Subcutaneous abdominal adipose tissue (tissue), 5 donors: ENCODE measurements around the gene RNU6-7.

Experiments used
- H3K27ac ChIP-seq: one replicate; pipeline ENCODE4 v1.7.0; 2013; ENCODE audit warnings: low read depth, mild to moderate bottlenecking, inconsistent platforms, low read length, moderate library complexity
- H3K27me3 ChIP-seq, 5 donors: one replicate each; pipeline ENCODE4 v1.7.0; 2013; ENCODE audit warnings: low read length in 5 of 5, inconsistent platforms in 1 of 5; ENCODE audit not compliant: control insufficient read depth in 5 of 5, insufficient read depth in 4 of 5
- H3K36me3 ChIP-seq, 5 donors: one replicate each; pipeline ENCODE4 v1.7.0; 2013; ENCODE audit warnings: low read length in 5 of 5; ENCODE audit not compliant: control insufficient read depth in 5 of 5, insufficient read depth in 5 of 5
- H3K4me1 ChIP-seq, 5 donors: one replicate each; pipeline ENCODE4 v1.7.0; 2013; ENCODE audit warnings: low read length in 5 of 5, mild to moderate bottlenecking in 3 of 5, moderate library complexity in 1 of 5; ENCODE audit not compliant: control insufficient read depth in 5 of 5, insufficient read depth in 5 of 5
- H3K4me3 ChIP-seq, 5 donors: one replicate each; pipeline ENCODE4 v1.7.0; 2013; ENCODE audit warnings: low read length in 5 of 5, low read depth in 1 of 5
- H3K9ac ChIP-seq, 5 donors: one replicate each; pipeline ENCODE4 v1.7.0; 2013; ENCODE audit warnings: low read length in 5 of 5, mild to moderate bottlenecking in 4 of 5, moderate library complexity in 3 of 5
- H3K9me3 ChIP-seq, 5 donors: one replicate each; pipeline ENCODE4 v1.7.0; 2013; ENCODE audit warnings: low read length in 5 of 5; ENCODE audit not compliant: control insufficient read depth in 5 of 5
- donor health status: healthy.
- donor health status: healthy.
- donor health status: healthy.
- donor health status: healthy.
- donor health status: healthy.

Gene RNU6-7

GRCh38 chr14:32203928-32204357 is 2.1 kb downstream of the RNU6-7 start:
- peak overlapping the region; percentile 11 to 90 (median 84) for H3K9ac ChIP-seq
- H3K27ac ChIP-seq = no peak overlapping the region
- no peaks in the 10 kb centered on the region for H3K9me3 ChIP-seq
- H3K4me1 ChIP-seq = peaks cover 3 to 38% (median 33%) of the 10 kb centered on the region in 5 donors
- H3K36me3 ChIP-seq = no peaks in the 10 kb centered on the region
- H3K27me3 ChIP-seq = no peaks in the 10 kb centered on the region
- H3K4me3 ChIP-seq = peak overlapping the region; percentile 77 to 98 (median 96)

GRCh38 chr14:32205554-32205953 is 3.7 kb downstream of the RNU6-7 start:
- Histone ChIP-seq H3K27ac (no peak overlapping the region), H3K9ac (no peak overlapping the region), H3K4me1 (peaks cover 3 to 38% (median 33%) of the 10 kb centered on the region in 5 donors), H3K27me3 (no peaks in the 10 kb centered on the region), H3K9me3 (no peaks in the 10 kb centered on the region), H3K4me3 (no peak overlapping the region), H3K36me3 (no peaks in the 10 kb centered on the region)

GRCh38 chr14:32205984-32206383 is 4.1 kb downstream of the RNU6-7 start:
- H3K27ac ChIP-seq = no peak overlapping the region

GRCh38 chr14:32206552-32206951 is 4.7 kb downstream of the RNU6-7 start:
- H3K27me3 ChIP-seq = no peaks in the 10 kb centered on the region
- H3K27ac ChIP-seq = no peak overlapping the region
- H3K9ac ChIP-seq = no peak overlapping the region

More at GRCh38 chr14:32205984-32206383, 4.1 kb downstream of the RNU6-7 start:
- Histone ChIP-seq H3K36me3 (no peaks in the 10 kb centered on the region), H3K4me3 (no peak overlapping the region), H3K9me3 (no peaks in the 10 kb centered on the region), H3K27me3 (no peaks in the 10 kb centered on the region), H3K9ac (no peak overlapping the region), H3K4me1 (peaks cover 3 to 33% (median 30%) of the 10 kb centered on the region in 5 donors)

GRCh38 chr14:32208490-32208889 is 6.6 kb downstream of the RNU6-7 start:
- H3K27ac ChIP-seq = no peak overlapping the region
- H3K4me3 ChIP-seq = no peak overlapping the region
- H3K36me3 ChIP-seq = no peaks in the 10 kb centered on the region
- H3K9ac ChIP-seq = no peak overlapping the region
- H3K27me3 ChIP-seq = no peaks in the 10 kb centered on the region
- H3K9me3 ChIP-seq = no peaks in the 10 kb centered on the region
- peaks cover 3 to 8% (median 7%) of the 10 kb centered on the region in 5 donors for H3K4me1 ChIP-seq

More at GRCh38 chr14:32206552-32206951, 4.7 kb downstream of the RNU6-7 start:
- no peaks in the 10 kb centered on the region for H3K36me3 ChIP-seq
- peaks cover 3 to 28% (median 25%) of the 10 kb centered on the region in 5 donors for H3K4me1 ChIP-seq
- H3K4me3 ChIP-seq = no peak overlapping the region
- H3K9me3 ChIP-seq = no peaks in the 10 kb centered on the region

GRCh38 chr14:32209471-32209870 is 7.6 kb downstream of the RNU6-7 start:
- Histone ChIP-seq H3K4me1 (no peaks in the 10 kb centered on the region), H3K27ac (no peak overlapping the region), H3K4me3 (no peak overlapping the region), H3K9ac (no peak overlapping the region), H3K36me3 (no peaks in the 10 kb centered on the region), H3K9me3 (no peaks in the 10 kb centered on the region), H3K27me3 (no peaks in the 10 kb centered on the region)

GRCh38 chr14:32211068-32211404 is 9.2 kb downstream of the RNU6-7 start:
- no peak overlapping the region for H3K4me3 ChIP-seq
- no peaks in the 10 kb centered on the region for H3K9me3 ChIP-seq
- H3K27ac ChIP-seq = no peak overlapping the region
- no peaks in the 10 kb centered on the region for H3K36me3 ChIP-seq
- H3K27me3 ChIP-seq = no peaks in the 10 kb centered on the region
- no peak overlapping the region for H3K9ac ChIP-seq
- H3K4me1 ChIP-seq = no peaks in the 10 kb centered on the region

GRCh38 chr14:32212833-32213232 is 11.0 kb downstream of the RNU6-7 start:
- H3K27me3 ChIP-seq = no peaks in the 10 kb centered on the region
- H3K36me3 ChIP-seq = no peaks in the 10 kb centered on the region
- H3K9me3 ChIP-seq = no peaks in the 10 kb centered on the region
- no peaks in the 10 kb centered on the region for H3K4me1 ChIP-seq
- no peak overlapping the region for H3K4me3 ChIP-seq
- H3K9ac ChIP-seq = no peak overlapping the region
- no peak overlapping the region for H3K27ac ChIP-seq

- Histone ChIP-seq H3K9ac (no peak overlapping the region), H3K27me3 (no peaks in the 10 kb centered on the region), H3K4me1 (no peaks in the 10 kb centered on the region), H3K9me3 (no peaks in the 10 kb centered on the region), H3K4me3 (no peak overlapping the region), H3K36me3 (no peaks in the 10 kb centered on the region), H3K27ac (no peak overlapping the region)
These were observed 15.5 kb downstream of the RNU6-7 start for GRCh38 chr14:32217301-32217700.

- Histone ChIP-seq H3K27me3 (no peaks in the 10 kb centered on the region), H3K9me3 (no peaks in the 10 kb centered on the region), H3K27ac (no peak overlapping the region), H3K9ac (no peak overlapping the region), H3K4me1 (peaks cover 0 to 3% (median 0%) of the 10 kb centered on the region in 5 donors), H3K4me3 (no peak overlapping the region), H3K36me3 (no peaks in the 10 kb centered on the region)
These were observed 23.0 kb downstream of the RNU6-7 start for GRCh38 chr14:32224737-32225377.
